Cardiac fibroblast (primary cell): ENCODE measurements around the gene ZNF687.
"Not testable (repeated sequence)": the region's sequence is repeated elsewhere in the genome, so short reads cannot be mapped to it uniquely, and the experiment has no call there.

Experiments
- DNase-seq, 2 donors: peaks; one replicate each; pipeline versions ENCODE4 v3.0.0 to v3.0.0-alpha.2; 2010; ENCODE audit warnings: low read depth in 2 of 2
- H3K4me3 ChIP-seq, 2 donors: replicated peaks in 1 of 2; 1 replicate in 1 of 2; 2 replicates in 1 of 2; pipeline ENCODE4 v1.5.1; 2011; ENCODE audit warnings: low read depth in 2 of 2, low read length in 2 of 2, mild to moderate bottlenecking in 2 of 2, moderate library complexity in 1 of 2
- CTCF ChIP-seq: IDR thresholded peaks from one replicate; pipeline ENCODE4 v1.5.1; 2011; ENCODE audit warnings: low read depth, mild to moderate bottlenecking, low read length, inconsistent platforms

The ZNF687 gene

DNA sequence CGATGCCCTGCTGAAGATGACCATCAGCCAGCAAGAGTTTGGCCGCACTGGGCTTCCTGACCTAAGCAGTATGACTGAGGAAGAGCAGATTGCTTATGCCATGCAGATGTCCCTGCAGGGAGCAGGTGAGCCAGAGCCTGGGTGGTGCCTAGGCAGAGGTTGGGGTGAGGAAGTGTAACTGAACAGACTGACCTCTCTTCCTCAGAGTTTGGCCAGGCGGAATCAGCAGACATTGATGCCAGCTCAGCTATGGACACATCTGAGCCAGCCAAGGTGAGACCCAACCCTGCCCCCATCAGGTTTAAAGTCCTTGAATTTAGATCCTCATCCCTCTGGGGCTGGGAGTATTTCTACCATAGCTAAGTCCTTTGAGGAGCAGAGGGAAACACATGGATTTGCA lies 15.8 kb upstream of the ZNF687 start:
- no peak for TF ChIP-seq CTCF
- H3K4me3 ChIP-seq: no peak overlapping the region
- DNase-seq: no peak

- no peak for TF ChIP-seq CTCF
- DNase-seq: no peak
- H3K4me3 ChIP-seq: no peak overlapping the region
Measured at GRCh38 chr1:151266821-151267220, 15.3 kb upstream of the ZNF687 start.

GRCh38 chr1:151267760-151268159 lies 14.3 kb upstream of the ZNF687 start:
- no peak for TF ChIP-seq CTCF
- H3K4me3 ChIP-seq: no peak overlapping the region
- DNase-seq: no peak

DNA sequence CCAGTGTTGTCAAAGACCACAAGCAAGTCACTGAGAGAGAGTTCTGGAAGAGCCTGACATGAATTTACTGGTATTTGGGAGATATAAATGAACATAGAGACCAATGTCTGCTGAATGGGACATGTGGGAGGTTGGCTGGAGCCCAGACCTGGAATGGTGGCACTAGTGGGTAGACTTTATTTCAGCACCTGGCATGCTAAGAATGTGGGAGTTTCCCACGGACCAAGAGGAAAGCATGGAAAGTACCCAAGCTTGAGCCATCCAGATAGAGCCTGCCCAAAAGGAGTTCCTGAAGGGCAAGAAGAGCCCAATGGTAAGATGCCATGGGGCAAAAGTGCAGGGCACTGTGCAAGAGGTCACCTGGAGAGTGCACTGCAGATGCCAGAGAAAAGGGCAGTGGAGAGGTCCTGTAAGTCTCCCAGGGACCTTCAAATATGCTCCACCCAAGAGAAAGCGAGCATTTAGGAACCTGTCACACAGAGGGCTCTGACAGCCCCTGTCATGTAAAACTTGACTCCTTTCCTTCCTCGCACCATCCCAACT lies 8.1 kb upstream of the ZNF687 start:
- no peak for DNase-seq
- no peak for TF ChIP-seq CTCF
- H3K4me3 ChIP-seq: no peak overlapping the region

DNA sequence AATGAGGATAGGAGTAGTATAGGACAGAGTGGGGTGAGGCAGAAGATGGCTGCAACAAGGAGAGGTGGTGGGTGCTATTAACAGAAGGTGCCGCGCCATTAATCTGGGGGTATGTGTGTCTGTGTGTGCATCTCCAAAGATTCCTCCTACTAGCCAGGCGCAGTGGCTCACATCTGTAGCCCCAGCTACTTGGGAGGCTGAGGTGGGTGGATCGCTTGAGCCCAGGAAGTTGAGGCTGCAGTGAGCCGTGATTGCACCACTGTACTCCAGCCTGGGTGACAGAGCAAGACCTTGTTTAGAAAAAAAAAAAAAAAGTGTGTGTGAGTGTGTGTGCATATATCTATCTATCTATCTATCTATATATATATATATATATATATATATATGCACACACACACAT lies 6.8 kb upstream of the ZNF687 start:
- not testable (repeated sequence) for H3K4me3 ChIP-seq, DNase-seq

- DNase-seq: no peak
- H3K4me3 ChIP-seq: no peak overlapping the region
- no peak for TF ChIP-seq CTCF
Measured at GRCh38 chr1:151277249-151277648, 4.8 kb upstream of the ZNF687 start.

DNA sequence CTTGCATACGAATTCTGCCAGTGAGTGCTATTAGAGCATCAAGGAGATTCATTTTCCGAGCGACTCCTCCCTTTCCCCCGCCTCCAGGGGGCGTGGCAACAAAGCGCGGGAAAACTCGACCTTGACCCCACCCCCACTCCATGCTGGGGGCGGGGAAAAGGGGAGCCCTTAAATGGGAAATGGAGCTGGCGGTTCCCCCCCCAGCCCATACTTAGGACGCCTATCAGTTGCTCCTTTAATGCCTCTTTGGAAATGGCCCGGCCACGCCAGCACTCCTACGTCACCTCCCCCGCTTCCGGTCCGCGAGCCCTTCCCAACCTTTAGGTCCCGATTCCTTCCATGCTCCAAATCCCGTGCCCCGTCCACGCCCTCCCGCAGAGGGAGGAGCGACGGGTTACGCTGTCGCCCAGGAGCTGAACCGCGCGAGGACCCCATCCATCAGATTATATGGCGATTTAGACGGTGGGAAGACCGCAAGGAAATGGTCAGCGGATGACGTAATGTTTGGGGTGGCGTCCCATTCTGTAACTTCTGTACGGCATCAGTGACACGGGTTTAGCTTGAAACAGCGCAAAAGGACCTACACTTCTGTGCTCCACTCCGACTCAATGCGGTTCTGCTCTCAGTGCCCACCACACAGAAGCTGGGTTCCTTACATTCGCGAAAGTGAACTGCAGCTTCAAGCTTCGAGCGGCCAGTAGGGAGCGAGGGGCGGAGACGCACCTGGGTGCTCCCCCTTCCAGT lies 702 bp upstream of the ZNF687 start:
- peak overlapping the region; percentile 84 to 90 for H3K4me3 ChIP-seq
- DNase-seq: peak; percentile 99
- peak; percentile 16 for TF ChIP-seq CTCF
